Muscle layer of duodenum (tissue), 2 donors: ENCODE results near the gene PCK1.

ENCODE experiments used
- H3K27ac ChIP-seq: one replicate; pipeline ENCODE4 v1.7.0; 2013; ENCODE audit warnings: mild to moderate bottlenecking, low read length
- H3K27me3 ChIP-seq: one replicate; pipeline ENCODE4 v1.7.0; 2013; ENCODE audit warnings: low read depth, mild to moderate bottlenecking, control low read depth, low read length
- H3K36me3 ChIP-seq, 2 donors: one replicate each; pipeline ENCODE4 v1.7.0; 2013; ENCODE audit warnings: low read length in 2 of 2, control low read depth in 1 of 2, mild to moderate bottlenecking in 1 of 2; ENCODE audit not compliant: insufficient read depth in 2 of 2, control insufficient read depth in 1 of 2
- H3K4me1 ChIP-seq, 2 donors: one replicate each; pipeline ENCODE4 v1.7.0; 2013; ENCODE audit warnings: low read length in 2 of 2, mild to moderate bottlenecking in 2 of 2, control low read depth in 1 of 2, moderate library complexity in 1 of 2; ENCODE audit not compliant: insufficient read depth in 2 of 2, control insufficient read depth in 1 of 2
- H3K4me3 ChIP-seq, 2 donors: one replicate each; pipeline ENCODE4 v1.7.0; 2013; ENCODE audit warnings: low read length in 2 of 2, low read depth in 1 of 2, mild to moderate bottlenecking in 1 of 2
- H3K9me3 ChIP-seq, 2 donors: one replicate each; pipeline ENCODE4 v1.7.0; 2013; ENCODE audit warnings: low read length in 2 of 2, control low read depth in 1 of 2, mild to moderate bottlenecking in 1 of 2; ENCODE audit not compliant: control insufficient read depth in 1 of 2
- donor health status: healthy.

The PCK1 gene

DNA sequence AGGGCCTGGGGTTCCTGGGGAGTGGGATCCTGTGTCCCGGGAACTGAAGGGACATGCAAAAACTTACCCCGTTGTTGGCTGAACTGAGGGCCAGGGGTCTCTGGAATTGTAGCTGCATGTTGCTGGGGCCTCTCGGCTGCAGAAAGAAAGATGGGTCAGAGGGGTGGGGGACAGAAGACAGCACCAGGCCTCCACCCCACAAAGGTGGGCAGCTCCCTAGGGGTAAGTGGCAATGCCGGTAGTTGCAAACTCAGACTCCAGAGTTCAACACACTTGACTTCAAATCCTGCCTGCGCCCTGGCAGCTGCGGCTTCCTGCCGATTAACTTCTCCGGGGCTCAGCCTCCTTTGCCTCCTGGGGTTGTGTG is 54.5 kb downstream of the PCK1 start:
- Histone ChIP-seq H3K9me3 (no peaks in the 10 kb centered on the region), H3K4me1 (no peaks in the 10 kb centered on the region), H3K36me3 (no peaks in the 10 kb centered on the region), H3K4me3 (no peak overlapping the region), H3K27me3 (no peaks in the 10 kb centered on the region), H3K27ac (no peak overlapping the region)

DNA sequence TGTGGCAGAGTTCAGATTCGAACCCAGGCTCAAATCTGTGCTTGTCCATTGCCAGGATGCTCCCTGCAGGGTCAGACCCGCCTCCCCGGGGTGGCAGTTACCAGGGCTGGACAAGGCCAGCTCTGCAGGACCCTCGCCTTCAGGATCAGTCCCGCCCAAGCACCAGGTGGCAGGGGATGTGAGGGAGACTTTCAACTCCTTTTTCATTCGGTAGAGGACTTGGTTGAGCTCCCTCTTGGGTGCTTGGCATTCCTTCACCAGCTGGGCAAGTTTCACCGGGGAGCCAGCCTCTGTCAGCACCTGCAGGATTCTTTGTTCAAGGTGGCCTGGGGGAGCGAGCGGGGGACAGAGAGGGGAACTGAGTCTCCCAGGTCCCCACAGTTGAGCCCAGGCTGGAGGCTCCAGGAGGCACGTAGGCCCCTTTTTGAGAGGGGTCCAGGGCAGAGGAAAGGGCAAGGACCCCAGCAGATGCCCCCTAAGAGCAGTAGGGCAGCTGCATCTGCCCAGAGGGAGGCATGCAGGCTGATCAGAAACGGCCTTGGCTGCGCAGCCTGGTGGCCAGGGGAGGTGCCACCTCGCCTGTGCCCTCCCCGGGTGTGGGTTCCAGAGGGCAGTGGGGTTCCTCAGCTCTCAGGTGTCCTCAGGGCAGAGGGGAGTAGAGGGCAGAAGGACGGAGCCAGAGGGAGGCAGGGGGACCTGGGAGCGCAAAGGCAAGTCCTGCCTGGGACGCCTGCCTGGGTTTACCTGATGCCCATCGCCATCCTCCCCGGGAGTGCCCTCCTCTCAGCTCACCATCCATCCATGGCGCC is 55.4 kb downstream of the PCK1 start:
- no peak overlapping the region for H3K4me3 ChIP-seq
- no peaks in the 10 kb centered on the region for H3K36me3 ChIP-seq
- H3K27ac ChIP-seq: no peak overlapping the region
- no peaks in the 10 kb centered on the region for H3K4me1 ChIP-seq
- no peaks in the 10 kb centered on the region for H3K9me3 ChIP-seq
- H3K27me3 ChIP-seq: no peaks in the 10 kb centered on the region

DNA sequence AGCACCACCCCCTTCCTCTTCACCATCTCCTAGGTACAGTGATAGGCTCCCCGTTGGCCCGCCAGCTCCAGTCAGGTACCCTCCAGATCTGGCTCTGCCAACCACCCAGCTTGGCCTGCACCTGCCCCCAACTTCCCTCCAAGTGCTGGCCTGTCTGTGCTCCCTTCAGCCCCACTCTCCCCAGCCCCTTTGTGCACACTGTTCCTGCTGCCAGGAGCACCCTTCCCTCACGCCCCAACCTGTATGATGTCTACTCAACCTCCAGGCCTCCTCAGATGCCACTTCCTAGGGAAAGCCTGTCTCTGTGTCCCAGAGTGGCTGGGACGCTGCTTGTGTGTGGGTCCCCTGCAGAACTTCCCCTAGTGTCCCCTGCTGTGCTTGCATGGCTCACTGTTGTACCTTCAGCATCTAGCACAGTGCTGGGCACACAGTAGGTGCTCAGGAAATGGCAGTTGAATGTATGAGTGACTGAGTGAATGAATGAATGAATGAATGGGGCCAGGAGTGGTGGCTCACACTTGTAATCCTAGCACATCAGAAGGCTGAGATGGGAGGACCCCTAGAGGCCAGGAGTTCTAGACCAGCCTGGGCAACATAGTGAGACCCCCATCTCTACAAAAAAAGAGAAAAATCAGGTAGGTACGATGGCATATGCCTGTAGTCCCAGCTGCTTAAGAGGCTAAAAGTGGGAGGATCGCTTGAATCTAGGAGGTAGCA is 56.3 kb downstream of the PCK1 start:
- Histone ChIP-seq H3K9me3 (no peaks in the 10 kb centered on the region), H3K4me1 (no peaks in the 10 kb centered on the region), H3K27me3 (no peaks in the 10 kb centered on the region)

More for the DNA sequence above, 56.3 kb downstream of the PCK1 start:
- Histone ChIP-seq H3K4me3 (no peak overlapping the region), H3K36me3 (no peaks in the 10 kb centered on the region), H3K27ac (no peak overlapping the region)
